ENCODE measurements around the gene EFEMP1.

The EFEMP1 gene, protein sequence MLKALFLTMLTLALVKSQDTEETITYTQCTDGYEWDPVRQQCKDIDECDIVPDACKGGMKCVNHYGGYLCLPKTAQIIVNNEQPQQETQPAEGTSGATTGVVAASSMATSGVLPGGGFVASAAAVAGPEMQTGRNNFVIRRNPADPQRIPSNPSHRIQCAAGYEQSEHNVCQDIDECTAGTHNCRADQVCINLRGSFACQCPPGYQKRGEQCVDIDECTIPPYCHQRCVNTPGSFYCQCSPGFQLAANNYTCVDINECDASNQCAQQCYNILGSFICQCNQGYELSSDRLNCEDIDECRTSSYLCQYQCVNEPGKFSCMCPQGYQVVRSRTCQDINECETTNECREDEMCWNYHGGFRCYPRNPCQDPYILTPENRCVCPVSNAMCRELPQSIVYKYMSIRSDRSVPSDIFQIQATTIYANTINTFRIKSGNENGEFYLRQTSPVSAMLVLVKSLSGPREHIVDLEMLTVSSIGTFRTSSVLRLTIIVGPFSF

DNA sequence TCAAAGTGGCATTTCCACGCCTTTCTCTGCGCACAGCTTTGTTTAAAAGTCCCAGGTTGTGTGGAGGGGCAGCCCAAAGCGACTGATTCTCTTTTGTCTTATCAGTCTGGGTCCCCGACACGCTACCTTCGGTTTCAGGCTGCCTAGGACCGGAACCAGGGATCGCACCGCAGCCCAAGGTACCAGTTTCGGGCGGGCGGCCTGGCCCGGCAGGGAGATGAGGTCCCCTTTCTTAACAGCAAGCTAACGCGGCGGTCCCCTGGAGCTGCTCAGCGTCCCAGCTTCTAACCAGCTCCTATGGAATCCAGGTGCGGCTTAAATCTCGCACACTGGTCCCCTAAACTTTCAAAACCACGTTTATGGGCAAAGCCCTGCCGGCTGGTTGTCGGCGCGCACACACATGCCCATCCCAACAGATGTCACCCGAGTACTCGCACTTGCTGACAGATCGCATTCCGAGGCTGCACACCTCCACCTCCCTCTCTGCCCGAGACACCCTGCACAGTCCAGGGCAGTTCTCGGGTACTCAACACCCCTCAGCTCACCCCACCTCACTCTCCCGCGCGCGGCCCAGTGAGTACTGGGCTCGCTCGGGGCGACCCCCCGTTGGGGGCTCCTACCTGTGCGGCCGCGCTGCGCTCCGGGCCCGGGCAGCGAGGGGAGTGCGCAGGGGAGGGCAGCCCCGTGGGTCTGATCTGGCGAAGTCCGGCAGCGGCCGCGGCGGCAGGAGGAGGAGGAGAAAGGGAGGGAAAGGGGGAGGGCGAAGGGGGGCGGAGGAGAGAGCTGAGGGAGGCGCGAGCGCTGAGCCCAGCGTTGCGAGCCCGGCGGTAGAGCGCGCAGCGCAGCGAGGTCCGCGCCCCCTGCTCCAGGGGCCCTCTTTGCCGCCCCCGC is at the start of gene EFEMP1:
TSS of gene EFEMP1 (minus strand) at position 692 of the 891 bp plus-strand sequence. CDS start 1,342 bp downstream, outside the sequence.
- no peak for DNase-seq

DNA sequence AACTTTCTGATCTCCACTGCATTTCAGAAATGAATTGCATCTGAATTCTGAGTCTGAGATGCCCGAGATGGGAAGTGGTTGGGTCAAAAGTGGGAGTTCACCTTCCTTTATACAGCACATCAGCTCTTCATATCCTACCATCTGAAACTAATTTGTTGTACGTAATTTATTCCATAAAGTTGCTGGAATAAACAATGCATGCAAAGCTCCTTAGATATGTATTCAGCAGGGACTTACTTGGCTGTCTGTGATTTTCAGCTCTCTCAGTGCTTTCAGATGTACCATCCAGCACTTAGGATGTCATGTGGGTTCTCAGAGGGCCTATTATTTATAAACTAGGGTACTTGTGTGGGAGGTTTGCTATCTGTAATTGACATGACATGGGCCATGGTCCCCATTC is 46.9 kb upstream of the EFEMP1 start:
- no peak for DNase-seq

DNA sequence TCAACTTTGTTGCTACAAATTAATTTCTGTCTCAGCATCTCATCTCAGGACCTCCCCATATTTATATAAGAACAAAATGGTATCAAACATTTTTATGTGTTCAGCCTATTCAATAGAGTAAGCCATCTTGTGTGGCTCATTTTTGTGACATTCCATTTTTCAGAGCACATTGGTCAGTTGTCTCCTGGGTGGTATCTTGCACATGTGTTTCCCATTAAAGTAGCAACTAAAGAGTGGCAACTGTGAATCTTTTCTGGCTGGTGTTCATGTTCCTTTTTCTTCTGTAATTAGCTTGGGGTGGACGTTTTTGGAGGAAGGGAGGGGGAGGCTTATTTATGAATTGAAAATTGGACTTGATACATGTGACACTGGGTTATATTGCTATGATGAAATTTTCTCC is 45.4 kb upstream of the EFEMP1 start:
- no peak for DNase-seq

DNA sequence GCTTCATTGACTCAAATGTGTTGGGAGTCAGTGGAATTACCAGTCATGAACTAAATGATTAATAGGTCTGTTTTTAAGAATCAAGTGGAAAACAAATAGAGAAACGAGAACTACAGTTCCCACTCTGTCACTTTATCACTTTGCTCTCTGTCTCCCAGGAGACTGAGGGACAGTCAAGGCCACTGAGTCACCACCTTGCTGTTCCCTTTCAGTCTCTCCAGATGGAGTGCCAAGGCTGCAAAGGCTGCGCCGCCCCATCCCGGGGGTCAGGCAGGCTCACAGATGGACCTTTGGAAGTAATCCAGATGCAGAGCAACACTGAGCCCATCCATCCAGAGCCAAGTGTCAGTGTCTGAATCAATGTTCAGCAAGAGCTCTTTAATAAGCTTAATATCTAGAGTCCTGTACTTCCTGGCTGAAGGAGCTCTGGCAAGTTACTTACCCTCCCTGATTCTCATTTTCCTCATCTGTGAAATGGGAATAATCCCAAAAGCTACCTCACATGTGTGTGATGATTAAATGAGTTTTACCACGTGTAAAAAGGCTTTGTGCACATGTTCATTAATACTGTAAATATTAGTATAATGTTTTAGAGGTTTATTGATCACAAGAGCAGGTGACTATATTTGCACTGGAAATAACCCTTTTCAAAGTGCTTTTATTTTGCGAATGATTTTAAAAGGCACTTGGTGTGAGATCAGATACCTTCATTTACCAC is 43.0 kb upstream of the EFEMP1 start:
- DNase-seq = no peak

DNA sequence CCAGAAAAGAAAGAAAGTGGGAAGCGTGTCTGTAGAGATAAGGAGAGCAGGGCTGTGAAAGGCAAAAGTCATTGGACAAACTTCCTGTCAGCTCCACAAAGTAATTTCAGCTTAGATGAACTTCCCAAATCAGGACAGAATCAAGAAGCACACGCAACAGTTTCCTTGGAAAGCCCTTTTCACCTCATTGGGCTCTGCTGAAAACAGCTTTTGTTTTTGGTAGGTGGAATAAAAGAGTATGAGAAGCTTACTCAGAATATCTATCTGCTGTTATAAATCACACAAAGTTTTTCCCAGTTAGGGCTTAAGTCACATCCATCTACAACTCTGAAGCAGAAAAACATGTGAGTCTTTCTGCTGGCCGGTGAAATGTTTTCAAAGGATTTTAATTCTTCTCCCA is 42.4 kb upstream of the EFEMP1 start:
- DNase-seq = no peak

DNA sequence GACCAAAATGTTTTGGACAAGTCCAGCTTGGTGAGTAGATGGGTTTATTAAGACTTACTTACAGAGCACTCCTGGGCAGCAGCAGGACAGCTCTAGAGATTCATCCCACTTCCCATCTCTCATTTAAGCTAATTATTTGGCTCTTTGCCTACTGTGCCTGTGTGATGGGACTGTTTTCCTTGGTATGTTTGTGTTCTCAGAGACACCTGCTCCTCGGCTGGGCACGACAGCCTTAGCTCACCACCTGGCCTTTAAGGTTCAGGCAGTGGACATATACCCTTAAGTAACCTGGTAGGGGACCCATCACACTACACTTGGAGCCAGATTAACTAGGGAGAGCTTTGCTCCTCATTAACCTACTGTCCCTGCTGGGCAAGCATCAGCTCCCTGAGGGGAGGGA is 41.7 kb upstream of the EFEMP1 start:
- no peak for DNase-seq

DNA sequence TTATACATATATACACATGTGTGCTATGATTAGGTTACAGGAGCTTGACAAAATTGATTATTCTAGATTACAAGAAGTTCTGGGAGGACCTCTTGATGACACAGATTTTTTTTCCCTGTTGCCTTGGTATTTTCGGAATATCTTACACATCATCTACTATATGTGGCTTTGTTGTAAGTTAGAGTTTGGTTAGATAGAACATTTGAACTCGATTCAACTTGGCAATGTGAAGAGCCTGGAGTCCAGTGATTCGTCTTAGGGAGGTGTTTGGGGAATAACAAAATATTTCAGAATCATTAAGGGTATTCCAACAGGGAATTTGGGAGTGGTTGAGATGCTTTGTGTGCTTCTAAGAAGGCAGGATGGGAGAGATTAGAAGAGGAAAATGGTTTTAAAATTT is 39.3 kb upstream of the EFEMP1 start:
- DNase-seq = no peak

DNA sequence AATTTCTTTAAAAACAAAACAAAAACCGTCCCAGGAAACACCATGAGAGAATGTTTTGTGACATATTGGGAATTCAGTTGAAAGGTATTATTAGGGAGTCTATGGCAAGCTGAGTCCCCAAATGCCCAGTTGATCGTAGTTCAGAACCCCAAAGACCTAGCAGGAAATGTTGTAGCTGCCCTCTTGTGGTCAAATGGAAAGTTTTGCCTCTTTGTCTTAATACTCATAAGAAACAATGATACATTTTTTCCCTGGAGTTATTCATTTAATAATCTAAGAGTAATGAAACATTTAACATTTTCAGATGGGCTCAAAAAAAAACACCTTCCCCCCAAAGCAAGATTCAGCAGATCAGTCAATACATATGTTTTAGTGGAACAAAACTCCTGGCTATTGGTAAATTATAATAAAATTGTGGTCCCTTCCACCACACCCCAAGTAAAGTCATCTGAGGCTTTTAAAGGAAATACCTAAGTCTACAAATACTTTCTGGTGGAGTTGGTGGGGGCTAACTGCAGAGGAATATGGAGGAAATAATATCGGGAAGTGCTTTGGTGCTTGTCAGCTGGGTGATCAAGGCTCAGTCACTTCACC is 37.8 kb upstream of the EFEMP1 start:
- DNase-seq = peak in 1 of 2 donors; percentile 5

DNA sequence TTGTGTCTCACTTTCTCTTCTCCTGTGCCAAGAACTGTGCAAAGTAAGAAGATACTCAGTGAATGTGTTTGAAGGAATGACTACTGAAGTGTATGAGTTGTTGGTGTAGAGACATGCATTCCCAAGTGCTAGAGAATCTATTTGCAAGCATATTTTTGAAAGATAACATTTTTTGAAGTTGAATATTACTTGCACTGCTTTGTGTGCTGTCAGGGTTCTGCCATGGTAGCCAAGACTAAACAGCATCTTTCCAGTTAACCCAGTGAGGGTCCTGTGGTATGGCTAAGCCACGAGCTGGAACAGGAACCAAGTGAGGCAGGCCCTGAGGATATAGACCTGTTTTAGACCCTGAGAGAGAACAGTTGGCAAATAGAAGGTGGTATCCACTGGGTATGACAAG is 35.2 kb upstream of the EFEMP1 start:
- DNase-seq = no peak

DNA sequence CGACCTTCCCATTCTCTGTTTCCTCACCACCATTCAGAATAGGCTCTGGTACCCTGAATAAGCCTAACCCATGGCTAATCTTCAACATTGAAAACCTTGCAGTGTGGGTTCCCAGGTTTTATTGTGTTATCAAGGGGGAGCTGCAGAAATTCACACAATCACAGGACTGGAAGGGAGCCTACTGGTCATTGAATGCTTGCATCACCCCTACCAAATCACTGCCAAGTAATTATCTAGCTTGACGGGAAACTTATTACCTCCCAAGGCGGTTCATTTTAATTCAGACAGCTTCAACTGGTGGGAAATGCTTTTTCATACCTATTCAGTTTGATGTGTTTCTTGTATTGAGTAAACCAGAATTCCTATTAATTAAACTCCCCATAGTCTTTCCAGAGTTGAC is 33.6 kb upstream of the EFEMP1 start:
- no peak for DNase-seq

DNA sequence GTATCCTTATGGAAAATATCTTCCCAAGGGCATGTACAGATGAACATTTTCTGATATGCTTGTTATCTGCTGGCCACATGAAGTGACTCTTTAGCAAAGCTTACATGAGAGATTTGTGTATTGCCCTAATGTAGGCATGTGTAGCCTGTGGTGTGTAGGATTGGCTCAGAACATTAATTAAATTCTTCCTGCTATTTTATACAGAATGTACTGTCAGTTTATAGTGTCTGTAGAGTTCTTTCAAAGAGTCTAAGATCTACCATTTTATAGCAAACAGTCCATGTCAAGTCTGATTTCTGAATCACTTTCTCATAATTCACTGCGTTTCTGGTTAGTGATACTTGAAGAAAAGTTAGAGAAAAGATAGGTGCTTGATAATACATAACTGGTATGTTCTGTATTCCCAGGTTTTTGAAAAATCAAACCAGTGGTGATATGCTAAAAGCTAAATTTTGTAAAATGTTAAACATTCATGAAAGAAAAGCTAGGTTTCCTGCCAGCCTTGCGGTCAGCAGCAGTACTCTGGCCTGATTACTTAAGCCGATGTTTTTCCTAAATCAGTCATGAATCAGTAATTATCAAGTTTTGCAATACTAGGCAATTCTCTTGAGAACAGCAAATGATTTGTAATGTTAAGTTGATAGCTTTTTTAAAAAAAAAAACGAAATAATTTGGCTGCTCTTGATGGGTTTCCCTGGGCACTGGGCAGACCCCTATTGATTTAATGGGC is 30.9 kb upstream of the EFEMP1 start:
- no peak for DNase-seq

DNA sequence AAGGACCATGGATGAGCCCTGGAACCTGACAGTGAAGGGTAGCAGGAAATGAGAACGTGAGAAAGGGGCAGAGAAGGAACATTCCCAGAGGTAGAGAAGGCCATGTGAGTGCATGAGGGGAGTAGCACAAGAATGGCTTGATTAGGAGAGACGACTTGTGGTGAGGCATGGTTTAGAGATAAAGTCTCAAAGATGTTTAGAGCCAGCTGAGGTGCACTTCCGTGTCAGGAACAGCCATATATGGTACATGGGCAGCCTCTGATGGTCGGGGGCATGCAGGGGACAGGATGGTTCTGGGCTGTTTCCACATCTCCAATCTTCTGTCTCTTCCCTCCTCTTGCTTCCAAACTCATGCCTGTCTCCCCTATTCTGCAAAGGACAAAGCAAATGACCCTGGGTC is 28.8 kb upstream of the EFEMP1 start:
- no peak for DNase-seq

DNA sequence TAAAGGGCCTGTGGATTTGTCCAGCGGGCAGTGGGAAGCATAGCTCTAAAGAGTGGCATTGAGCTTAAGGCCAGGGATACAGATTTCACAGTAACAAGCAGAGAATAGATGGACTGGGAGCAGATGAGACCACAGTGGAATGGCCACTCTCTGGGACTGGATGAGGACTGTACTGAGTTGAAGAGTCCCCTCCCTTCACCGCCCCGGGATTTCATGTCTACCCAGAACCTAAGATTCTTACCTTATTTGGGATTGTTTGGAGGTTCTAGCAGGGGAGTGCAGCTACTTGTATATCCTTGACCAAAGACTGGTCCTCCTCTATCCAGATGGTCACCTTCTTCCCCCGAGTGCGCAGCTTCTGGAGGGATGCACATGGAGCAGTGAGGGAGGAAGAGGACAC is 28.0 kb upstream of the EFEMP1 start:
- no peak for DNase-seq

DNA sequence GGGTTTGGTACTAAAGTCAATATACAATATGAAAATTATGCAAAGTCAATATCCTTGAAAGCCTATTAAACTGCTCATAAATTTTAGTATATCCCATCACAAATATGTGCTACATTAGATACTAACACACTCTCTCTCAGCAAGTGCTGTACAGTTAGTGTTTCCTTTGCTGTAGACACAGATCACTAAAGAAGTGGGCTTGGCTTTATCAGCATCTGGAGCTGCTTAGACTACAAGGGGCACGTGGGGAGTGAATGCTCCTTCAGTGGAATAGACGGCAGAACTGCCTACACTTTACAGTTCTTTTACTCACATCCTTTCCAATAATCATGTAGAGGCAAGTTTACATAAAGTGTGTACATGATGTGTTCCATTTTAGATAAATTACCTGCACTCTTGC is 26.0 kb upstream of the EFEMP1 start:
- DNase-seq = no peak

DNA sequence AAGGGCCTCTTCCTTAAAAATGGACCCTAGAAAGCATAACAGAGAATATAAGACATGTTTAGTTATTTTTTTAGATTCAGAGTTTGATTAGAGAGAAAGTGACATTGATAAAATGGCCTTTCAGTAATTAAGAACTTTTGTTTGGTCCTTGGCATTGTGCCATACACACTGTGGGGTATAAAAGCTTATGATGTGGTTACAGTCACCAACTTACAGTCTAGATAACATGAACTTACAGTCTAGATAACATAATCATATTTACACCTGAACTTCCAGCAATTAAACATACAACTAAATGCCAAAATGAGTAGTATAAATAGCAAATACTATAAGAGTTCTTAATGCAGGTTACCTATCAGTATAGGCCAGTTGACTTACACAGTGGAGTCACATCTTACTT is 25.6 kb upstream of the EFEMP1 start:
- DNase-seq = no peak

DNA sequence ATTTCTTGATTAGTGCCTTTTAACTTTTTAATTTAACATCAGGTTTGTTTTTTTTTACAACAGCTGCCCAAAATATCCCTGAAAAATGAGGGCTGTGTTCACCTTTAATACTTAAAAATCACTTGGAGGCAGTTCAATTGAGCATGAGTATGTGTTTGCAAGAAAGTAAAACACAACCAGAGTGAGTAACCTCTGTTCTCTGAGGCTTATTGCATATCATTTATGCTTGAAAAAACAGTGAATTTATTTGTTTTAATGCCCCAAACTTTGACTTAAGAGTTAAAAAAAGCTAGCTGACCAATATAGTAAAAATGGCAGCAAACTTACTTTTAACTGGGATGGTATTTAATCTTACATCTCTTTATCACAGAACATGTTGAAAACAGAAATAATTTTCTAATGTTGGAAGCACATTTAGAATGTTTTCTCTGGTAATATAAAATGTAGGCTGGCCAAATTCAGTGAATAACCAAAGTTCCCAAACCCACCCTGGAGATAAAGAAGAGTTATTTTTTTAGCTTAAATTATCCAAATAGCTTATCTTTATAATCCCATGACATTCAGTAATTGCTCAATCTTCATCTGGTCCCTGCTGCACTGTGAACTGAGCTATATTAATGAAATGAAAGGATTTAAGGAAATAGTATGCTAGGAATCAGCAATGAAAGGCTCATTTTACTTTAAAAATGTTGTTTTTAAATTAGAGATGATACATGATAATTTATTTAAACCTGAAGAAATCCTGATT is 24.8 kb upstream of the EFEMP1 start:
- no peak for DNase-seq

DNA sequence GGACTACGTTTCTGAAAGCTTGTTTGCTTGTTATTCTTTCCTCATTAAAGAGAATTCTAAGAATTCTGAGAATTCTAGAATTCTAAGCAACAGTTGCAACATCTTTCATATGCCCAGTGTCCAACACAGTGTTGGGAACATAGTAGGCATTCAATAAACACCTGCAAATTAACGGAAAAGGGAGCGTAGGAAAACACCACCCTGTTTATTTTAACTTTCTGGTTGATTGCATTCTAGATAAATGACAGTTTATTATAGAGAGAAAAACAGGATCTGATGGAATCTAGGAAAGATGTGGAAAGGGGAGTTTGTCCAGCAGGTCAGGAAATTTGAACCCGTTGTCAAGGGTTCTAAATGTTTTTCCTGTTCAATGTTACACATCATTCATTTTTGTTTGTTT is 24.2 kb upstream of the EFEMP1 start:
- DNase-seq = no peak

DNA sequence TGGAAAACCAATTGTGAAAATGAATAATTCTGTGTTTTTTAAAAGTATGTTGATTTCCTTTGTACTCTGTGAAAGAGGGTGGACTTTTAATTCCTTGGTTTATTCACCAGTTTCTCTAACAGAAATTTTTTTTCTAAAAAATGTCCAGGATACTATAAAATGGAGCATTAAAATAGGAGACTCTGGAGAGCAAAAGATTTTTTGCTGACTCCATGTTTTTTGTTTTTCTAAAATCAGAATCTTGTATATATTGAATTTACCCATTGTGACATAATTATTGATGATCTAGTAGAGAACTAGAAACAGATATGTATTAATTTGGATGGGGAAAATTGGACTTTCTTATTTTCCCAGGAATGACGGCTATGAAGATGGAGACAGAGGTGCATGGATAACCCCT is 23.2 kb upstream of the EFEMP1 start:
- DNase-seq = no peak

DNA sequence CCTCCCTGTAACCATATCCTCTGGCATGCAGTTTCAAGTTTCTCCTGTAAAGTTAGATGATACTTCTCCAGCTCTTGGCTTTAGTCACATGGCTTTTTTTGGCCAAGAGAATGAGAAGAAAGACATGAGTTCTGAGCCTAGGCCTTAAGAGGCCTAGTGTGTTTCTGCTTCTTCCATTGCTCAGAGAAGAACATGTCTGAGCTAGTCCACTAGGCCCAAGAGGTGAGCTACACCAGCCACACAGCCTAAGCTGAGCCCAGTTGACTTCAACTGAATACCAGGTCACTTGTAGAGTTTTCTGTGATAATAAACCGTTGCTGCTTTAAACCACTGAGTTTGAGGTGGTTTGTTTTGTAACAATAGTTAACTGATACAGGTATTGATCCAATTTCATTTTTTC is 19.9 kb upstream of the EFEMP1 start:
- no peak for DNase-seq

DNA sequence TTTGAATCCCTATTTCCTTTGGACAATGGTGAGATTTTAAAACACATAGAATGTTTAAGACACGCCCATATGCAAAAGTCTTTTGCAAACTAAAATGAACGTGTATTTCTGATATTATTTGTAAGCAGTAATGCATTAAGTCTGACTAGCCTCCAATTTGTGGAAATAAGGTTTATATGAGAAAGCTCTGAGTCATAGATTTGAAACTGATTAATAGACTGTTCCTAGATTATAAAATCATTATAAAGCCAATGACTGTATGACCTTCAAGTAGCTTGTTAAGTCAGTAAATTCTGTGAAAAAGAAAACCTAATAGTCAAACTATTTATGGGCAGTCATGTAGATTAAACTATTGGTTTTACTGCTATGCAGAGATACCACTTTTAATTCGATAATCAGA is 12.8 kb upstream of the EFEMP1 start:
- no peak for DNase-seq

DNA sequence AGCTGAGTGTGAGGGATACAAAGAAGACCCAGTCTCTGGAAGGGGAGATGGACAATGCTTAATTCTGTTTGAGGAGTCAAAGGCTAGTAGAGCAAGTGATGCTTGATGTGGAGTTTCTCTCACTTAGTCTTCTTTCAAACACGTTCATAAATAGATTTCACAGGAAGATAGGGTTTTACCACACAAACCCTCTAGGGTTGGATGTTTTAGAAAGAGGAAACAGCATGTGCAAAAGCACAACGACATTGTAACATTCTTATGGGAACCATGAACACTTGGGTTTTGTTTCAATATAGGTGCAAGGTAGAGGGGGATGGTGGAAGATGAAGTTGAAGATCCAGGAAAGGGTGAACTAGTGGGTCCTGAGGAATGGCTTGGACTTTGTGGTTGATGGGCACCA is 10.8 kb upstream of the EFEMP1 start:
- no peak for DNase-seq
